GM12872 (cell line): Measurements from ENCODE around the gene ZDHHC21.

Experiments
- TF ChIP-seq, protein P1 (sequence below): IDR thresholded peaks from 3 replicates; pipeline ENCODE4 v1.5.1; 2011; ENCODE audit warnings: low read depth, mild to moderate bottlenecking, low read length, moderate library complexity; ENCODE audit not compliant: insufficient read depth

The ZDHHC21 gene

DNA sequence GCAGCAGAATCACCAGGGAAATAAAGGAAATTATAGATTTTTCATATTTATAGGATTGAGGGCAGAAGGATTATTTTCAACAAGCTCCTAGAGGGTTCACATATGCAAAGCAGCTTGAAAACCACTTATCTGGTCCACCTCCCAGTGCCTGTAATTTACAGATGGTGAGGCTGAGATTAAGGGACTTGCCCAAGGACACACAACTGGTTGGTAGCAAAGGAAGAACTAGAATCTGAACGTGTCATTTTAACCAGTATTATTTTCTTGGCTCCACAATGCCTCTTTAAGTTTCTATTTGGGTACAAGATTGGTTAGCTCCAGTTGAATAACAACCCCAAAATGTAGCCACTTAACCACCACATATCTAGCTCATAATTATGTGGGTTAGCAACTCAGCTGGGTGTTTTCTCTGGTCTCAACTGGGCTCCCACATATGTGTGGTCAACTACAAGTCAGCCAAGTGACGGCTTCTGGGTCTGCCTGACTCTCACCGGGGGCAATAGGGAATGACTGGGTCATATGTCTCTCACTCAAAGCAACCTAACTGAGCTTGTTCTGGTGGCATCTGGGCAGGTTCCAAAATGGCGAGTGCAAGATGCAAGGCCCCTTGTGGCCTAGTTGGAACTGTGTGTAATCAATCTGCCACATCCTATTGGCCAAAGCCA is 127.7 kb downstream of the ZDHHC21 start:
- TF ChIP-seq, protein P1, sequence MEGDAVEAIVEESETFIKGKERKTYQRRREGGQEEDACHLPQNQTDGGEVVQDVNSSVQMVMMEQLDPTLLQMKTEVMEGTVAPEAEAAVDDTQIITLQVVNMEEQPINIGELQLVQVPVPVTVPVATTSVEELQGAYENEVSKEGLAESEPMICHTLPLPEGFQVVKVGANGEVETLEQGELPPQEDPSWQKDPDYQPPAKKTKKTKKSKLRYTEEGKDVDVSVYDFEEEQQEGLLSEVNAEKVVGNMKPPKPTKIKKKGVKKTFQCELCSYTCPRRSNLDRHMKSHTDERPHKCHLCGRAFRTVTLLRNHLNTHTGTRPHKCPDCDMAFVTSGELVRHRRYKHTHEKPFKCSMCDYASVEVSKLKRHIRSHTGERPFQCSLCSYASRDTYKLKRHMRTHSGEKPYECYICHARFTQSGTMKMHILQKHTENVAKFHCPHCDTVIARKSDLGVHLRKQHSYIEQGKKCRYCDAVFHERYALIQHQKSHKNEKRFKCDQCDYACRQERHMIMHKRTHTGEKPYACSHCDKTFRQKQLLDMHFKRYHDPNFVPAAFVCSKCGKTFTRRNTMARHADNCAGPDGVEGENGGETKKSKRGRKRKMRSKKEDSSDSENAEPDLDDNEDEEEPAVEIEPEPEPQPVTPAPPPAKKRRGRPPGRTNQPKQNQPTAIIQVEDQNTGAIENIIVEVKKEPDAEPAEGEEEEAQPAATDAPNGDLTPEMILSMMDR, result no peak

DNA sequence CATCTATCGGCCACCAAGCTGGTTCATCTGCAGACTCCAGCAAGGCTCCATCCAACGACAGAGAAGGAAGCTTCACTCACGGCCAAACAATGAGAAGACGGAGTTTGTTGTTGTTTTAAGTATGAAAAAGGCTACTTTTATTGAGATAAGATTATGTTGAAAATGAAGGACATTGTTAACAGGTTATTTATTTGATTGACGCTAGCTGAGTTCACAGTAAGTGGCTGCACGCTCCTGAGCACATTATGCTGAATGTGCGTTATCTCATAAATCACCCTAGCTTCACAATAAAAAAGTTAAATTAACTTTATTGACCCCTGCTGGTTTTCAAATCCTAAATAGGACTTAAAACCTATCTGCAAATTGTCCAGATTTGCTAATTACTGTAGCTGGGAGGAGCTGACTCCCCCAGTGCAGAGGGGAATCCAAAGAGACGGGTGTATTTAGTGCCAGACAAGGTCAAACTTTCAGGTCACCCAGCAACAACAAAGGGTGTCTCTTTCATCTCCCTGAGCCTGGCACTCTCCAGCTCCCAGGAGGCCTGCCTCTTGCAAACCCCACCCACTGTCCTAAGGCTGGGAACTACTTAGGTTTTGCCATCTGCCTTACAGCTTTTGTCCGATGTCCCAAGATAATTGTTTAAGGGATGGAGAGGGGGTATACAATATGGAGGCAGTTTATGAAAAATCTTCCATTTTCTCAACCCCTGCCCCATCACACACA is 129.2 kb downstream of the ZDHHC21 start:
- TF ChIP-seq, protein P1, result no peak

DNA sequence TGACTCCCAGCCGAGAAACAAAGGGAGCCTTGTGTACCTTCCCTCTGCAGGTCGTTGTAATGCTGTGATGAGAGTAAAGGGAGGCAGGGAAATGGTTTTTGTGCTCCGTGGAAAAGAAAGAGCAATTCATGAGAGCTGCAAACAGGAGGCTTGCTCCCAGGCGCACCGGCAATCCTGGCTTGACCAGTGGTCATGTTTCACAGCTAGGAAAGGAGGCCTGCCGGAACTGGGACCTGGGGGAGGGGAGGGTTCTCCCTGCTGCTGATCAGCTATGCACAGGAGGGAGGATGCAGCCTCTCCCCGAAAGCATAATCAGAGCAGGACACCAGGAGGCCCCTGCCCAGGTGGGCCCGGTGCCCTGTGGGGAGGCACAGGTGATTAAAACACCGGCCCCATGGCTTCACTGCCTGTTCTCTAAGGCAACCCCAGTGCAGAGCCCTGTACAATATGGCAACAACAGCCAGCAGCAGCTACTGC is 131.3 kb downstream of the ZDHHC21 start:
- TF ChIP-seq, protein P1, result no peak
